Diencephalon (tissue), 1 donor: ENCODE results near the gene HS6ST3. TPM values are rescaled to one million over a fixed set of nuclear protein-coding genes. Genes with fewer than 3 reads are reported as not detected.

Experiments used
- total RNA-seq: library from RNA; depleted of rRNA; stranded (reverse); fragments of >200 nt; gene quantifications from one replicate; pipeline ENCODE4 v1.2.3, GENCODE V29; 2014

HS6ST3 gene
- total RNA-seq = 50.3 TPM

DNA sequence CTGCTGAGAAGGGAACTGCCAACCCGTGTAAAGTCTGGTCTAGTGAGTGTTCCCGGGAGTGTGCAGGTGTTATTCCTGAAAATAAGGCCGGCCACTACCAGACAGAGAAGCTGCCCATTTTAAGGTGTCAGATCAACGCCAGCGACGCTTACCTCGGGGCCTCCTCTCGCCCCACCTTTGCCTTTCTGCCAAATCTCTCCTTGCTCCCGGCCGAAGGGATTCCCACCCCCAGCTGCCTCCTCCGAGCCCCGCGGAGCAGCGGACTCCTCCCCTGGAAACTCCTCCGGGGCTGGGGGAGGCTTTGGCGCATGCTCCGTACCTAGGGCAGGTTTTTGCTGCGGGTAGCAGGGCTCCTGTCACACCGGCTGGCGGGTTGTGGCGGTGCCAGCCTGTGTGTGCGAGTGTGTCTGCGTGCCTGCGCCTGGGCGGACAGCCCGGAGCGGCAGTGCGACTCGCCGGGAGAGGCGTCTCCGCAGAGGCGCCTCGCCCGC is at the start of gene HS6ST3:
Gene HS6ST3 (plus strand): TSS at position 359 of the 491 bp plus-strand sequence.

DNA sequence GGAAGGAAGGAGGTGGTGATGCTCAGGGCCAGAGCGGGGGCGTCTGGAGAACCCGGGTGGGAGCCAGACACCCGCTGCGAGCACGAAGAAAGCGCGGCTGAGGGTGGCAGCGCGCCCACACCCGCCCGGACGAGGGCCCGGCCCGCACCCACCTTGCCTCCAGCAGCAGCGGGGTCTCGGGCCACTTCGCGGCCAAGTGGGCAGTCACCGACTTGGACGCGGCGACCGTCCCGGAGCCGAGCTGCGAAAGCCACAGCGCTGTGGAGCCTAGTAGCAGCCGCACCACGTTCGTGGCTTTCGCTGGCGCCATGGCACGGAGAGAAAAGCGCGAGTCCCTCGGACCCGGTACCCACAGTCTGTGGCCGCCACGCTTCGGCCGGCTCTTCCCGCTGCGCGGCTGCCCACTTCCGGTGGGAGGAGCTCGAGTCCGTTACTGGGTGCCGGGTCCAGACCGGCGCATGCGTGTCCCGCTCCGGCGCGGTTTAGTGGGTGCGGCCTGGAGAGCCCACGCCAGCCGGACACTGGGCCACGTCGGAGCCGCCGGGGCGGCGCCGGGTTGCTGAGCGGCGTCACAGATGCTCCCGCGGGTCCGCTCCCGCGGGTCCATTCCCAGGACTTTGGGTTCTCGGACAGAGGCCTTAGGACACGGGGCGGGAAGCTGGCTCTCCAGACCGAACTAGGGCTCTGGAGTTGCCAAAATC is 36.8 kb upstream of the HS6ST3 start, which contains the start of gene UGGT2:
Gene UGGT2 (minus strand): TSS at position 399 of the 701 bp plus-strand sequence. CDS start 89 bp downstream, at position 310.

Other genes with a start within 250 kb of the HS6ST3 start
- gene UGGT2, start 36.7 kb upstream of the HS6ST3 start, total RNA-seq = 63.7 TPM